HG03095 (cell line): ENCODE measurements around the gene TTC13.
"Not testable (repeated sequence)": the region's sequence is repeated elsewhere in the genome, so short reads cannot be mapped to it uniquely, and the experiment has no call there.

Experiments
- ATAC-seq: cut with Tn5 transposase; IDR thresholded peaks from one replicate; pipeline ENCODE4 v1.9.1; 2021; ENCODE audit warnings: moderate library complexity; ENCODE audit not compliant: unreplicated experiment

The TTC13 gene

GRCh38 chr1:230978491-230979388, at the start of gene TTC13, which contains the start of gene ARV1:
Gene TTC13, minus strand, starts transcription at chr1:230978861. Its CDS starts 31 bp downstream, at chr1:230978830.
Gene ARV1, plus strand, starts transcription at chr1:230979094. Its CDS starts 12 bp downstream, at chr1:230979106.
- ATAC-seq, result peak; percentile 90

- no peak for ATAC-seq
Measured at GRCh38 chr1:231027971-231028370, 49.3 kb upstream of the TTC13 start.

- ATAC-seq, result no peak
Measured at GRCh38 chr1:231027136-231027925, 48.7 kb upstream of the TTC13 start.

GRCh38 chr1:231026576-231026975, 47.9 kb upstream of the TTC13 start:
- no peak for ATAC-seq

- ATAC-seq, result no peak
Measured at GRCh38 chr1:231023150-231023549, 44.5 kb upstream of the TTC13 start.

GRCh38 chr1:231022543-231022942, 43.9 kb upstream of the TTC13 start:
- not testable (repeated sequence) for ATAC-seq

GRCh38 chr1:231021540-231022031, 42.9 kb upstream of the TTC13 start:
- no peak for ATAC-seq

- ATAC-seq, result no peak
Measured at GRCh38 chr1:231020816-231021215, 42.2 kb upstream of the TTC13 start.

- ATAC-seq, result no peak
Measured at GRCh38 chr1:231020139-231020601, 41.5 kb upstream of the TTC13 start.

- ATAC-seq, result no peak
Measured at GRCh38 chr1:231019711-231020110, 41.0 kb upstream of the TTC13 start.

GRCh38 chr1:231016966-231017365, 38.3 kb upstream of the TTC13 start:
- ATAC-seq, result no peak

GRCh38 chr1:231016234-231016633, 37.6 kb upstream of the TTC13 start:
- no peak for ATAC-seq

- ATAC-seq, result no peak
Measured at GRCh38 chr1:231013391-231014015, 34.8 kb upstream of the TTC13 start.

- ATAC-seq, result no peak
Measured at GRCh38 chr1:231011963-231012362, 33.3 kb upstream of the TTC13 start.

- ATAC-seq, result no peak
Measured at GRCh38 chr1:231011360-231011759, 32.7 kb upstream of the TTC13 start.

- not testable (repeated sequence) for ATAC-seq
Measured at GRCh38 chr1:231007535-231007934, 28.9 kb upstream of the TTC13 start.

- ATAC-seq, result no peak
Measured at GRCh38 chr1:231001892-231002291, 23.2 kb upstream of the TTC13 start.

GRCh38 chr1:231000639-231001038, 22.0 kb upstream of the TTC13 start:
- no peak for ATAC-seq

GRCh38 chr1:231000201-231000600, 21.5 kb upstream of the TTC13 start:
- ATAC-seq, result no peak

GRCh38 chr1:230994860-230995259, 16.2 kb upstream of the TTC13 start:
- ATAC-seq, result no peak
